C4-2B (cell line): Measurements from ENCODE around the gene FZD10.

ENCODE experiments used
- CTCF ChIP-seq: fragments of 450-650 bp; conservative IDR thresholded peaks from 2 replicates; pipeline ENCODE4 v1.5.1; 2017; ENCODE audit warnings: mild to moderate bottlenecking
- ZFX ChIP-seq: fragments of 450-650 bp; IDR thresholded peaks from 2 replicates; pipeline ENCODE4 v1.6.1; 2017

GRCh38 chr12:130133851-130134562 is 28.3 kb upstream of the FZD10 start:
- TF ChIP-seq CTCF, result no peak
- no peak for TF ChIP-seq ZFX
